Peyer's patch (tissue), 4 donors: ENCODE measurements around the gene HEMK1.

Experiments used
- CTCF ChIP-seq, 6 experiments: fragments of 450-650 bp in 4 of 6; fragments of 200-600 bp in 2 of 6; sonication (generic) in 1 of 6; IDR thresholded peaks; one replicate each; pipeline ENCODE4 v1.5.1; 2017 to 2019; ENCODE audit warnings: antibody characterized with exemption in 6 of 6, mild to moderate bottlenecking in 3 of 6, moderate library complexity in 1 of 6
- POLR2A ChIP-seq, 2 donors: fragments of 450-650 bp; IDR thresholded peaks; one replicate each; pipeline ENCODE4 v1.5.1; 2017; ENCODE audit warnings: antibody characterized with exemption in 2 of 2, mild to moderate bottlenecking in 2 of 2, moderate library complexity in 2 of 2

DNA sequence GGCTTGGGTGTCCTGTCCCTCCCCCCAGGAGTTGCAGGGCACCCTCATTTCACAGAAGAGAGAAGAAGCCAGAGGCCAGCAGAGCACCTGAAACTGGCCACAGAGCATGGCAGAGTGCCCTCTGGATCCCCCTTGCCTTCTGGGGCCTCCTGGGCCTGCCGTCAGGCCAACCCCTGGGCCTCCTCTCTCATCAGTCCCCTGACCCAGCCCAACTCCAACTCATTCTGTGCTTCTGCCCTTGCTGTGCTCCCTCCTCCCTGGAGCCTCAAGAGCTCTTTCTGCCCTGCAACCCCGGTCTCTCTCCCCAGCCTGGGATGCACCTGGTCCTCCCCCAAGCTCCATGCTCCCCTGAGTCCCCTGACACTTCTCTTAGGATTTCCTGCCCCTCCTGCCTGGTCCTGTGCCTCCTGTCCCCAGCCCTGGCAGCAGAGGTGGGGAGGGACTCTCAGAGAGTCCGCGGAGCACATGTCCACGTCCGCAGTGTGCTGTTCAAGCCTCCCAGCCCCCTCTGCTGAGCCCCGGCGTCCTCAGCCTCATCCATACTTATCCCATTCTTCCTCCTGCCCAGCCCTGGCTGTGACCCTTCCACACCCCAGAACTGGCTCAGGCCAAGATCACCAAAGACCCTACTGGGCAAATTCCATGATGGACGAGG, 35.4 kb upstream of the HEMK1 start:
- TF ChIP-seq CTCF (IDR thresholded peaks at IDR 0.05): no peak
- no peak for TF ChIP-seq POLR2A (IDR thresholded peaks at IDR 0.05)
